ENCODE data around the gene LRP1. TPM values are rescaled to one million over a fixed set of nuclear protein-coding genes. Genes with fewer than 3 reads are reported as not detected.
"Not testable (repeated sequence)": the region's sequence is repeated elsewhere in the genome, so short reads cannot be mapped to it uniquely, and the experiment has no call there.

LRP1 gene
- total RNA-seq, 2 donors from 2014 or later, result 107 to 123 TPM

DNA sequence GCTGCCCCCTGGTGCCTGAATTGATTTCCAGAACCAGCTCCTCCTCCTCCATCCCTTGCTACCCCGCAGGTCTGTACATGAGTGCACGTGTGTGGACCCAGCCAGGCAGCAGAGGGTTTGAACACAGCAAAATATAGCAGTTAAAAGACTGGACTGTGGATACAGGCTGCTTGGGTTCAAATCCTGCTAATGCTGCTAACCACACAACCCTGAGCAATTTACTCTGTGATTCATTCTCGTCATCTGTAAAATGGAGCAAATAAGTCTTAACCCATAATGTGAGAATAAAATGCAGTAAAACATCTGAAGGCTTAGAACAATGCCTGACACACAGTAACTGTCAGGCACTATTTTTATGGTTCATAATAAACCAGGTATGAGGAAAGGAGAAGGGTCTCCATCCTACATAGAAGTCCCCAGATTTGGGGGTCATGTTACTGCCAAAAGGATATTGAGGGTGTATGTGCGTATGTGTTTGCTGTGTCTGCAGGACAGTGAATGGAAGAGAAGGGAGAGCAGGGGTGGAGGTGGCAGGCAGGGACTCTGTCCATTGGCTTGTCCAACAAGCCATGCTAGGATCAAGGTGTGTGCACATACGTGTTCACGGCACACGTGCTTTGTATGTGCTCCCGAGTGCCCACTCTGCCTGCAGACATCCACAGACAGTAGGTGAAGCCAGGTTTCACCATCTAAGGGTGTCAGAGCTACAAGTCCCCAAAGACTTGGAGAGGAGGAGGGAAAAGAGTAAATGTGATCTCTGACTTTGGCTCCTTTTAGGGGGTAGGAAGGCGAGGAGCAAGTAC lies 15.6 kb upstream of the LRP1 start:
- no peaks in the 10 kb centered on the region for H3K27me3 ChIP-seq
- H3K4me1 ChIP-seq, result peaks cover 12% of the 10 kb centered on the region
- H3K4me3 ChIP-seq, result no peak overlapping the region
- peak; percentile 18 for DNase-seq
- peak overlapping the region; percentile 99 for H3K27ac ChIP-seq
- TF ChIP-seq, protein P1, sequence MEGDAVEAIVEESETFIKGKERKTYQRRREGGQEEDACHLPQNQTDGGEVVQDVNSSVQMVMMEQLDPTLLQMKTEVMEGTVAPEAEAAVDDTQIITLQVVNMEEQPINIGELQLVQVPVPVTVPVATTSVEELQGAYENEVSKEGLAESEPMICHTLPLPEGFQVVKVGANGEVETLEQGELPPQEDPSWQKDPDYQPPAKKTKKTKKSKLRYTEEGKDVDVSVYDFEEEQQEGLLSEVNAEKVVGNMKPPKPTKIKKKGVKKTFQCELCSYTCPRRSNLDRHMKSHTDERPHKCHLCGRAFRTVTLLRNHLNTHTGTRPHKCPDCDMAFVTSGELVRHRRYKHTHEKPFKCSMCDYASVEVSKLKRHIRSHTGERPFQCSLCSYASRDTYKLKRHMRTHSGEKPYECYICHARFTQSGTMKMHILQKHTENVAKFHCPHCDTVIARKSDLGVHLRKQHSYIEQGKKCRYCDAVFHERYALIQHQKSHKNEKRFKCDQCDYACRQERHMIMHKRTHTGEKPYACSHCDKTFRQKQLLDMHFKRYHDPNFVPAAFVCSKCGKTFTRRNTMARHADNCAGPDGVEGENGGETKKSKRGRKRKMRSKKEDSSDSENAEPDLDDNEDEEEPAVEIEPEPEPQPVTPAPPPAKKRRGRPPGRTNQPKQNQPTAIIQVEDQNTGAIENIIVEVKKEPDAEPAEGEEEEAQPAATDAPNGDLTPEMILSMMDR (IDR thresholded peaks at IDR 0.05), result peak; percentile 76
- H3K36me3 ChIP-seq, result no peaks in the 10 kb centered on the region
- H3K9ac ChIP-seq (ENCODE audit: low read depth in 2 of 2, low read length in 2 of 2), result peak overlapping the region; percentile 31 to 100
- intact Hi-C loops (cut with DNase I), result loop anchor here (2.0 to 10.0 kb wide), 2 partner anchors 44 to 278 kb away; no protein-coding TSS in a partner anchor
- no peaks in the 10 kb centered on the region for H3K9me3 ChIP-seq

DNA sequence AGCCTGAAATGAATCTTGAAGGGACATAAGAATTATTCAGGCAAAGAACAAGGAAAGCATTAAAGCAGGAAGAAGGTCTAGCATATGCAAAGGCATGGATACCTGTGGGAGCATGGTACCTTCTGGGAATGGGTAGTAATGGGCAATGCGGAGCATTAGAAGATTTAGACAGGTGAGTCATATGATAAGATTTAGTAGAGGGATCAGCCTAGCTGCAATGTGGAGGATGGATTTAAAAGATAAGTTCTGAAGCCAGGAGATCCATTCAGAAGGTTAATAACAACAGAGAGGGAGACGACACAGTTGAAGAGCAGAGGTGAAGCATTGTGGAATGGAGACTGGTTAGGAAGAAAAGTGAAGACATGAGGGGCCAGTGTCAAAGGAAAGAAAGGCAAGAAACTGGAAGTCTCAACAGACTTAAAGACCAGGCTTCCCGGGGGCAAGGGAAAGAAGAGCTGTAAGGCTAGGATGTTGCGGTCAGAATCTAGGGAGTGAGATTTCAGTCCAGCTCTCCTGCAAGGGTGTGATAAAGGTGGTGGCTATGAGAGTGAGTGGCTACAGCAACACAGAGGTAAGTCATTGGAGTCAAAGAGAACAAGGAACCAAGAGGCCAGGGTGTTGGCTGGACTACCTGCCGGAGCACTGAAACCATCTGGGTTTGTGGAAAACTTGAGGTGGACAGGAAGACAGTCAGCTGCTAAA lies 11.6 kb upstream of the LRP1 start:
- Histone ChIP-seq H3K9me3 (no peaks in the 10 kb centered on the region), H3K27ac (no peak overlapping the region), H3K27me3 (no peaks in the 10 kb centered on the region), H3K4me3 (no peak overlapping the region), H3K4me1 (peaks cover 4% of the 10 kb centered on the region), H3K36me3 (no peaks in the 10 kb centered on the region), H3K9ac (ENCODE audit: low read depth in 2 of 2, low read length in 2 of 2) (no peak overlapping the region)
- no peak for DNase-seq
- TF ChIP-seq, protein P1 (IDR thresholded peaks at IDR 0.05), result no peak
- intact Hi-C loops (cut with DNase I), result loop anchor here (10.0 kb wide), 1 partner anchor 282 kb away; no protein-coding TSS in a partner anchor

DNA sequence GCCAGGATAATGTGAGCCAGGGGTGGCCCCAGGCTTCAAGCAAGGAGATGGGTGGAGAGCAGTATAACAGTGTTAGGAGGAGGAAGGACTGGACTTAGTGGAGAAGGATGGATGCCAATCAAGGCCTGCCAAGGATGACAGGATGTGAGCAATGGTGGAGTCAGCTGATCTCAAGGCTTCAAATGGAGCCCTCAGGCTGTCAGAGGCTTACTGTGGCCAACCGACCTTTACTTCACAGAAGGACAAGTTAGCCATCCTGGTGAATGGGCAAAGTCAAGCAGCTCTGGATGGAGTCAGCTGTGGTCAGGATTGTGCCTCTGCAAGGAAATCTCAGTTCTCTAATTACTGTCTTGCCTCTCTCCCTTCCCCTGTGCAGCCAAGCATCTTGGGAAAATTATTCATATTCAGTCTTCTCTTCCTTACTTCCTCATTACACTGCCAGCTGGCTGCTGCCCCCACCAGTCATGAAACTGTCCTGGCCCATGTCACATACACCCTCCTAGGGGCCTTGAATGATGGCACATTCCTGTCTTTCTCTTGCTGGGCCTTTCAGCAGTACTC lies 9.5 kb upstream of the LRP1 start:
- no peak overlapping the region for H3K4me3 ChIP-seq
- H3K36me3 ChIP-seq, result no peaks in the 10 kb centered on the region
- no peak overlapping the region for H3K27ac ChIP-seq
- no peaks in the 10 kb centered on the region for H3K9me3 ChIP-seq
- H3K9ac ChIP-seq (ENCODE audit: low read depth in 2 of 2, low read length in 2 of 2), result no peak overlapping the region
- DNase-seq, result peak; percentile 22
- intact Hi-C loops (cut with DNase I), result loop anchor here (10.0 kb wide), 1 partner anchor 284 kb away; no protein-coding TSS in a partner anchor
- no peaks in the 10 kb centered on the region for H3K4me1 ChIP-seq
- TF ChIP-seq, protein P1 (IDR thresholded peaks at IDR 0.05), result no peak
- H3K27me3 ChIP-seq, result no peaks in the 10 kb centered on the region

DNA sequence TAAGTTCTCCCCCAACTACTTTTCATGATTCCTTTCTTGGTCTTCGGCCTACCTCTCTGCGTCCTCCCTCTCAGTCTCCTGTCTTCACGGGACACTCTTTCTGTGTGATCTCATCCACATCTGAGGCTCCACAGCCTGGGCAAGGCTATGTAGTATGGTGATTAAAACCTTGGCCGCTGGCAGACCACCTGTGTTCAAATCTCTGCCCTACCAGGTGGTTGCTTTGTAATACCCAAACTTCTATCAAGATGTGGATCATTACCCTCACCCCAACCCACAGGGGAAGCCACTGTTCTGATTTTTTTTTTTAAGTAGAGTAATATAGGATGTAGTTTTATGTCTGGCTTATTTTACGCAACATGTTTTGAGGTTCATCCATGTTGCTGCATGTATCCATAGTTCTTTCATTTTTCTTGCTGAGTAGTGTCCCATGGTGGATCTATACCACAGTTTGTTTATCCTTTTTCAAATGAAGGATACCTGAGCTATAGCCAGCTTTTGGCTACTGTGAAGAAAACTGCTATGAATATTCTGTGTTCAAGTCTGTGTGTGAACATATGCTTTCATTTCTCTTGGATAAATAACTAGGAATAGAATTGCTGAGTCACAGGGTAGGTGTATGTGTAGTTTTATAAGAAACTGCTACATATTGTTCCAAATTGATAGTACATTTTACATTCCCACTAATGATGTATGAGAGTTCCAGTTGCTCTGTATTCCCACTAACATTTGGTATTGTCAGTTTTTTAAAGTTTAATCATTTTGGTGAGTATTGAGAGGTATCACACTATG lies 8.8 kb upstream of the LRP1 start:
- H3K4me3 ChIP-seq, result no peak overlapping the region
- H3K36me3 ChIP-seq, result no peaks in the 10 kb centered on the region
- TF ChIP-seq, protein P1 (IDR thresholded peaks at IDR 0.05), result no peak
- no peak overlapping the region for H3K27ac ChIP-seq
- no peak overlapping the region for H3K9ac ChIP-seq (ENCODE audit: low read depth in 2 of 2, low read length in 2 of 2)
- intact Hi-C loops (cut with DNase I), result loop anchor here (10.0 kb wide), 1 partner anchor 285 kb away; no protein-coding TSS in a partner anchor
- H3K27me3 ChIP-seq, result no peaks in the 10 kb centered on the region
- H3K9me3 ChIP-seq, result no peaks in the 10 kb centered on the region
- DNase-seq, result no peak
- H3K4me1 ChIP-seq, result no peaks in the 10 kb centered on the region

DNA sequence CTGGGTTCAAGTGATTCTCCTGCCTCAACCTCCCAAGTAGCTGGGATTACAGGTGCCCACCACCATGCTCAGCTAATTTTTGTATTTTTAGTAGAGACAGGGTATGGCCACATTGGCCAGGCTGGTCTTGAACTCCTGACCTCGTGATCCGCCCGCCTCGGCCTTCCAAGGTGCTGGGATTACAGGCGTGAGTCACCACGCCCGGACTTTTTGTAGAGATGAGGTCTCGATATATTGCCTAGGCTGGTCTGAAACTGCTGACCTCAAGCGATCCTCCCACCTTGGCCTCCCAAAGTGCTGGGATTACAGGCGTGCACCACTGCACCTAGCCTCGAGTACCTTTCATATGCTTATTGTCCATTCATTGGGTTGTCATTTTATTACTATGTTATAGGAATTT lies 7.6 kb upstream of the LRP1 start:
- H3K9me3 ChIP-seq; H3K27ac ChIP-seq; H3K9ac ChIP-seq (ENCODE audit: low read depth in 2 of 2, low read length in 2 of 2); H3K27me3 ChIP-seq; H3K4me3 ChIP-seq; intact Hi-C loops (cut with DNase I); H3K36me3 ChIP-seq; H3K4me1 ChIP-seq; DNase-seq: not testable (repeated sequence)
